Stimulated activated naive CD8-positive, alpha-beta T cell treated with anti-CD3 and anti-CD28 coated beads, Interleukin-15, Interleukin-2, amounts not matched to agents 100 ng/mL and 50 ng/mL, for 24 hours (primary cell): ENCODE data around the gene TBC1D9.
A peak's percentile ranks its signal among the peaks of the same experiment; 100 is the strongest.
"Not testable (repeated sequence)": the region's sequence is repeated elsewhere in the genome, so short reads cannot be mapped to it uniquely, and the experiment has no call there.

Source experiments
- H3K27ac Mint-ChIP-seq: one replicate; pipeline ENCODE4 v1.8.0; 2021; ENCODE audit warnings: mild to moderate bottlenecking, mixed read lengths
- H3K27me3 Mint-ChIP-seq: one replicate; pipeline ENCODE4 v1.8.0; 2021; ENCODE audit warnings: mixed read lengths
- H3K36me3 Mint-ChIP-seq: one replicate; pipeline ENCODE4 v1.8.0; 2021; ENCODE audit warnings: low read depth, mixed read lengths
- H3K4me1 Mint-ChIP-seq: one replicate; pipeline ENCODE4 v1.8.0; 2021; ENCODE audit warnings: low read depth, mixed read lengths
- H3K4me3 Mint-ChIP-seq: one replicate; pipeline ENCODE4 v1.8.0; 2021; ENCODE audit warnings: mild to moderate bottlenecking, mixed read lengths
- H3K9me3 Mint-ChIP-seq: one replicate; pipeline ENCODE4 v1.8.0; 2021; ENCODE audit warnings: mixed read lengths

TBC1D9 gene

DNA sequence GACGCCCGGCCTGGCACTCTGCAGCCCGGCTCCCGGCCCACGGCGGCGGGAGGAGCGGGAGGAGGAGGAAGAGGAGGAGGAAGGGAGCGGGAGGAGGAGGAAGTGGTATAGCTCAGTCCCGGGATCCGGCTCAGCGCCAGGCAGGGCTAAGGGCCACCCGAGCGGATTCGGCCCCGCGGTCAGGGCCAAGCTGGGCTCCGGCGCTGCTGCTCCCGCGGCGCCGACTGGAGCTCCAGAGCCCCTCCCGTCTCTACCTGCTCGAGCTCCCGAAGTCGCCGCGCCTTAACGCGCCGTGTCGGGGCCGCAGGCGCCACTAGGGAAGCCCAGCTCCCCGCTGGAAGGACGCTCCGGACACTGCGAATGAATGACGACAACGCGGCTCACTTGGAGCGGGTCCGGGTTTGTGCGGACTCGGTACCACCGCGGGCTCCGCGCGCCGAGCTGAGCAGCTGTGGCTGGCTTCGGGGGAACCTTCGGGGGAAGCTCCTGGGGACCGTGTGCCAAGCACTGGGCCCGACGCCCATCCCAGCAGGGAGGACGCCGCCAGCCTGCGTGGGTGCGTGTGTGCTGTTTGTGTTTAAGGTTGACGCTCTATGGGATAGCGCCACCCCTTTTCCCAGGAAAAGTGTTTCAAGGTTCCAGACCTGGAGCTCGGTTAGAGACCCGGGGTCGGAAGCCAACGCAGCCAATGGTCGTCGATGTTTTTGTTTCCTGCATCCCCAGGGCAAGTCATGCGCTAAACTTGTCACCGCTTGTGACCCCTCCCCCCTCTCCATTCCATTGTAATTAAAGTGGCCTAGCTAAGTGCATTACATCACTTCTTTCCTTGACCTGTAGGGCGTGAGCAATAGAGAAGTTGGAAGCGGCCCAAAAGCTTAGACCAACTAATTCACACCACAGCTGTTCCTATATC, at the start of gene TBC1D9:
TBC1D9 (minus strand) TSS at position 67 of the 913 bp plus-strand sequence. CDS start 340 bp downstream, outside the sequence.
- no peak within 1 kb of the TSS for H3K27ac Mint-ChIP-seq
- H3K27me3 Mint-ChIP-seq: peaks cover 59% of the 10 kb centered on the region
- H3K4me1 Mint-ChIP-seq: peaks cover 14% of the 10 kb centered on the region

DNA sequence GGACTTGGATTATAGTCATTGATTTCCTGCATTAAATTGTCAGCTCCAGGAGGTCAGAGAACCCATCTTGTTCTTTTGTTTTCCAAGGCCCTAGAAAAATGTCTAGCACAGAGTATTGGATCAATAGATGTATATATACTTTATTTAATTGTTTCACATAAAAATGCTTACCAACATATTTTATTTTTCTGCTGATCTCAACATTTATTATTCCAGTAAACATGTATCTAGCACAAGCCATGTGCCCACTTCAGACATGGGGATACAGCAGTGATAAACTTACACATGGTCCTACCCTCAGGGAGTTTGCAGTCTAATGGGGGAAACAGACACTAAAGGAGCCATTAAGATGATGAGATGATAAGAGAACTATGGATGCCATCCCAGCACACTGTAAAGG, 49.1 kb upstream of the TBC1D9 start:
- Mint-ChIP-seq H3K36me3 (no peaks in the 10 kb centered on the region), H3K27me3 (peaks cover 12% of the 10 kb centered on the region), H3K4me3 (no peak overlapping the region), H3K27ac (no peak overlapping the region), H3K9me3 (peaks cover 4% of the 10 kb centered on the region), H3K4me1 (peaks cover 30% of the 10 kb centered on the region)

More for the DNA sequence above, at the start of gene TBC1D9:
- peak within 1 kb of the TSS; percentile 70 for H3K4me3 Mint-ChIP-seq
- H3K36me3 Mint-ChIP-seq: no peaks in the 10 kb centered on the region
- H3K9me3 Mint-ChIP-seq: no peaks in the 10 kb centered on the region

DNA sequence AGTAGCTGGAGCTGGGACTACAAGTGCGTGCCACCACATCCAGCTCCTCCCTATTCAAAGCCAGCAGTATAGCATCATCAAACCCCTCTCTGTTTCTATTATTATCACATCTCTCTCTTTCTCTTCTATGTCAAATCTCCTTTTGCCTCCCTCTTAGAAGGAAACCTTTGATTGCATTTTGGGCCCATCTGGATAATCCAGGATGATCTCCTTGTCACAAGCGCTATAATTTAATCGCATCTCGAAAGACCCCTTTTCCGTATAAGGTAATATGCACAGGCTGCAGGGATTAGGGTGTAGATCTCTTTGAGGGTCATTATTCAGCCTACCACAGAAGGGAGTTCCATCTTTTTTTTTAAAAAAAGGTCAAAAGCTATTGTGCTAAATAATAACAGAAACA, 46.4 kb upstream of the TBC1D9 start:
- H3K4me3 Mint-ChIP-seq: no peak overlapping the region
- H3K27me3 Mint-ChIP-seq: peaks cover 5% of the 10 kb centered on the region
- no peak overlapping the region for H3K27ac Mint-ChIP-seq
- peaks cover 20% of the 10 kb centered on the region for H3K4me1 Mint-ChIP-seq
- H3K9me3 Mint-ChIP-seq: peaks cover 4% of the 10 kb centered on the region
- no peaks in the 10 kb centered on the region for H3K36me3 Mint-ChIP-seq

DNA sequence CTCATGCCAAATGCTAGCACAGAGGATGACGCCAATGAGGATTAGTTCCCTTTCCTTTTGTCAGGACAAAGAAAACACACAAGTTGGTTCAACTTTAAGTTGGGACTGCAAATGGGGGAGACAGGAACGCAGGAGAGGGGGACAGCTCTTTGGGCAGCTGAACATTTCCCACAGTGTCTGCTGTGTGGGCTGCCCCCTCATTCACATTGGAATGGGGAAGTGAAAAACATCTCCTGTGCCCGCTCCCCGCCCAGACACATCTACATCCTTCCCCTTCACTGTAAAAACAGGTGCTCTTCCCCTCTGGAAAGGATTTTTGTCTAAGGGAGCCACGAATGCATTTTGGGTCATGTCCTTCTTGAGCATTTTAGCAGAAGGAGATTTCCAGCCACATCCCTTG, 44.5 kb upstream of the TBC1D9 start:
- Mint-ChIP-seq H3K4me1 (peaks cover 8% of the 10 kb centered on the region), H3K4me3 (no peak overlapping the region), H3K27ac (no peak overlapping the region), H3K9me3 (peaks cover 6% of the 10 kb centered on the region), H3K36me3 (no peaks in the 10 kb centered on the region), H3K27me3 (peaks cover 4% of the 10 kb centered on the region)

GRCh38 chr4:140799686-140800225, 43.6 kb upstream of the TBC1D9 start:
- Mint-ChIP-seq H3K9me3 (peaks cover 2% of the 10 kb centered on the region), H3K27ac (peak overlapping the region; percentile 3), H3K4me1 (peaks cover 8% of the 10 kb centered on the region), H3K36me3 (no peaks in the 10 kb centered on the region), H3K4me3 (no peak overlapping the region), H3K27me3 (no peaks in the 10 kb centered on the region)

GRCh38 chr4:140793291-140793690, 37.1 kb upstream of the TBC1D9 start:
- Mint-ChIP-seq H3K9me3 (peaks cover 2% of the 10 kb centered on the region), H3K27ac (no peak overlapping the region), H3K27me3 (peaks cover 4% of the 10 kb centered on the region), H3K4me1 (peaks cover 9% of the 10 kb centered on the region), H3K4me3 (no peak overlapping the region), H3K36me3 (no peaks in the 10 kb centered on the region)

DNA sequence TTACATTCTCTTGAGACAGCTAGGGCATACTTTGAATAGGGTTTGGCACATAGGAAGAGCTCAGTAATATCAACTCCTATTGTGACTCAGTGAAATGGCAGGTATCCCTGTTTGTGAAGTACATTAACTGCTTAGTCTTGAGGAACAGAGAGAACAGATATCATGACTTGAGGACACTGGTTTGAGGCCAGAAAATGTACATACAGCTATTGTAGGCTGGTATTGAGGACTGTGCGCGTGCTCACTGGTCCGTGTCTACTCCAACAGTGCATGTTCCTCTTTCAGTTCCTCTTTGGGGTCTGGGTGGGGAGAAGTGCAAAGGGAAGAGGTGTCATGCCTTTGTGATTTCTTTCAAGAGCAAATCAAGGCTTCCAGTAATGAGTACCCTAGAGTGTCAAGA, 34.6 kb upstream of the TBC1D9 start:
- Mint-ChIP-seq H3K27ac (no peak overlapping the region), H3K27me3 (peaks cover 7% of the 10 kb centered on the region), H3K4me3 (no peak overlapping the region), H3K36me3 (no peaks in the 10 kb centered on the region), H3K9me3 (no peaks in the 10 kb centered on the region), H3K4me1 (peaks cover 9% of the 10 kb centered on the region)

- H3K9me3 Mint-ChIP-seq: no peaks in the 10 kb centered on the region
- peaks cover 9% of the 10 kb centered on the region for H3K4me1 Mint-ChIP-seq
- no peak overlapping the region for H3K4me3 Mint-ChIP-seq
- H3K36me3 Mint-ChIP-seq: no peaks in the 10 kb centered on the region
- no peak overlapping the region for H3K27ac Mint-ChIP-seq
- H3K27me3 Mint-ChIP-seq: peaks cover 7% of the 10 kb centered on the region
Measured at GRCh38 chr4:140790171-140790570, 34.0 kb upstream of the TBC1D9 start.

GRCh38 chr4:140789759-140790158, 33.6 kb upstream of the TBC1D9 start:
- Mint-ChIP-seq H3K36me3 (no peaks in the 10 kb centered on the region), H3K9me3 (no peaks in the 10 kb centered on the region), H3K27ac (no peak overlapping the region), H3K27me3 (peaks cover 7% of the 10 kb centered on the region), H3K4me3 (no peak overlapping the region), H3K4me1 (peaks cover 9% of the 10 kb centered on the region)

DNA sequence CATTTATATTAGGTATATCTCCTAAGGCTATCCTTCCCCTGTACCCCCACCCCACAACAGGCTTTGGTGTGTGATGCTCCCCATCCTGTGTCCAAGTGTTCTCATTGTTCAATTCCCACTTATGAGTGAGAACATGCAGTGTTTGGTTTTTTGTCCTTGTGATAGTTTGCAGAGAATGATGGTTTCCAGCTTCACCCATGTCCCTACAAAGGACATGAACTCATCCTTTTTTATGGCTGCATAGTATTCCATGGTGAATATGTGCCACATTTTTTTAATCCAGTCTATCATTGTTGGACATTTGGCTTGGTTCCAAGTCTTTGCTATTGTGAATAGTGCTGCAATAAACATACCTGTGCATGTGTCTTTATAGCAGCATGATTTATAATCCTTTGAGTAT, 26.6 kb upstream of the TBC1D9 start:
- H3K9me3 Mint-ChIP-seq, H3K4me1 Mint-ChIP-seq, H3K4me3 Mint-ChIP-seq, H3K36me3 Mint-ChIP-seq, H3K27ac Mint-ChIP-seq, H3K27me3 Mint-ChIP-seq: not testable (repeated sequence)

DNA sequence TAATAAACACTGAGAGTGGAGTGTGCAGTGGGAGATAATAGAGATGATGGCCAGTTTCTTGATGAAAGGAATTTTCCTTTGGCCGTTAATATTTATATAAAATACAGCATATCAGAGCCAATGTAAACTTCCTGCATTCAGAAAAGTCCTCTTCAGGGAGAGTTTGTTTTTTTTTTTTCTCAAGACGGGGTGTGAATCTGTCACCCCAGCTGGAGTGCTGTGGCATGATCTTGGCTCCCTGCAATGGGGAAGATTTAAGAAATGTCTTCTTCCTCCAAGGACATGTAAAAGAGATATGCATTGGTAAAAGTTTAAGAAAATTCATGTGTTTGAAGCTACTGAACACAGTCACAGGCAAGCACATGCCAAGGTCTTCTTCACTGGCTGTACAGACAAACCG, 25.4 kb upstream of the TBC1D9 start:
- H3K27ac Mint-ChIP-seq: no peak overlapping the region
- peaks cover 3% of the 10 kb centered on the region for H3K27me3 Mint-ChIP-seq
- H3K4me3 Mint-ChIP-seq: no peak overlapping the region
- H3K4me1 Mint-ChIP-seq: no peaks in the 10 kb centered on the region
- no peaks in the 10 kb centered on the region for H3K9me3 Mint-ChIP-seq
- H3K36me3 Mint-ChIP-seq: no peaks in the 10 kb centered on the region

- Mint-ChIP-seq H3K36me3 (no peaks in the 10 kb centered on the region), H3K4me3 (no peak overlapping the region), H3K9me3 (no peaks in the 10 kb centered on the region), H3K27me3 (peaks cover 5% of the 10 kb centered on the region), H3K27ac (no peak overlapping the region), H3K4me1 (no peaks in the 10 kb centered on the region)
Measured at GRCh38 chr4:140777894-140778293, 21.7 kb upstream of the TBC1D9 start.

DNA sequence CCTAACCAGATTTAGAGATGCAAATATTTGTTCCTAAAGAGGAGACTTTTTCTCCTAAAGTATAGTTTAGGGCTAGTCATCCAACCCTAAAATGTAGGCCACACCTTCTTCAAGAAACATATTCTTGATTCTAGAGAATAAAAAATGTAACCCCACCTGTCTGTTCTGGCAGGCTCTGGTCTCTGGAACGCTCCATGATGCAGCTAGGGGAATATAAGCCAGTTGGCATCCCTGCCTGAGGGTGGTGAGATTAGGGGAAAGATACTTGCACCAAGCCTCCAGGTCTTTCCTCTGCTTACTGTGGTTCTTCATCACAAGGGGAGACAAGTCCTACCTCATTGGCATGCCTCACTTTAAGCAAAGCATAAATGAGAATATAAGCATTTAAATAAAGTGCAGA, 21.2 kb upstream of the TBC1D9 start:
- peaks cover 5% of the 10 kb centered on the region for H3K27me3 Mint-ChIP-seq
- H3K36me3 Mint-ChIP-seq: no peaks in the 10 kb centered on the region
- H3K9me3 Mint-ChIP-seq: no peaks in the 10 kb centered on the region
- no peaks in the 10 kb centered on the region for H3K4me1 Mint-ChIP-seq
- no peak overlapping the region for H3K27ac Mint-ChIP-seq
- no peak overlapping the region for H3K4me3 Mint-ChIP-seq

- Mint-ChIP-seq H3K4me1 (no peaks in the 10 kb centered on the region), H3K36me3 (no peaks in the 10 kb centered on the region), H3K27me3 (peaks cover 5% of the 10 kb centered on the region), H3K9me3 (no peaks in the 10 kb centered on the region), H3K4me3 (no peak overlapping the region), H3K27ac (no peak overlapping the region)
Measured at GRCh38 chr4:140776556-140776955, 20.4 kb upstream of the TBC1D9 start.

DNA sequence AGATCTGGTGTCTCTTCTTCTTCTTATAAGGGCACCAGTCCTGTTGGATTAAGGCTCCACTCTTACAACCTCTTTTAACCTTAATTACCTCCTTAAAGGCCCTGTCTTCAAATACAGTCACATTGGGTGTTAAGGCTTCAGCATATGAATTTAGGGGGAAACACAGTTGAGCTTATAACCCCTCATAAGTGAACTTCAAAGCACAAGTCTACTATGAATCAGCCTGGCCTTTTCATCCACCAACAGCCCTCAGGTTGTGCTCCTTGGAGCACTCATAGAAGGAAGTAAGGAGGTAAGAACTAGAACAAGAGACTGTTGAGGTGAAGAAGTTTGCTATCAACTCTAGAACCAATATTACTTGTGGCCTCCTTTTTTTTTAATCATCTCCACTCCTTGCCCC, 18.8 kb upstream of the TBC1D9 start:
- Mint-ChIP-seq H3K4me3 (no peak overlapping the region), H3K27me3 (peaks cover 9% of the 10 kb centered on the region), H3K9me3 (no peaks in the 10 kb centered on the region), H3K4me1 (no peaks in the 10 kb centered on the region), H3K36me3 (no peaks in the 10 kb centered on the region), H3K27ac (no peak overlapping the region)

DNA sequence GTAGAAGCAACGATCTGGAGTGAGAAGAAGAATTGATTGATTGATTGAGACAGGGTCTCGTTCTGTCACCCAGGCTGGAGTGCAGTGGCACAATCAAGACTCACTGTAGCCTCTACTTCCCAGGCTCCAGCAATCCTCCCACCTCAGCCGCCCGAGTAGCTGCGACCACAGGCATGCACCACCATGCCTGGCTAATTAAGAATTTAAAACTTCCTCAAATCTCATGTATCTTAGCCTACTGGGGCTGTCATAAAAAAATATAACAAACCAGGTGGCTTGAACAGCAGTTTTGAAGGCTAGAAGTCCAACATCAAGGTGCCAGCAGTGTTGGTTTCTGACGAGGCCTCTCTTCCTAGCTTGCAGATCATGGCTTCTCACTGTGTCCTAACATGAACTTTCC, 18.3 kb upstream of the TBC1D9 start:
- Mint-ChIP-seq H3K27me3 (peaks cover 9% of the 10 kb centered on the region), H3K27ac (no peak overlapping the region), H3K4me1 (no peaks in the 10 kb centered on the region), H3K36me3 (no peaks in the 10 kb centered on the region), H3K4me3 (no peak overlapping the region), H3K9me3 (no peaks in the 10 kb centered on the region)
